Activated naive CD4-positive, alpha-beta T cell treated with anti-CD3 and anti-CD28 coated beads, Interleukin-2, amount 50 U/mL, for 72 hours (primary cell): Measurements from ENCODE around the gene NFKBIE. TPM values are rescaled to one million over a fixed set of nuclear protein-coding genes. Genes with fewer than 3 reads are reported as not detected.
A peak's percentile ranks its signal among the peaks of the same experiment; 100 is the strongest.
"Not testable (repeated sequence)": the region's sequence is repeated elsewhere in the genome, so short reads cannot be mapped to it uniquely, and the experiment has no call there.

Experiments
- ATAC-seq, 2 donors: fragments of 150-1000 bp; cut with Tn5 transposase; 2 replicates each; pipeline ENCODE4 v1.10.0; 2021; ENCODE audit warnings: mild to moderate bottlenecking in 2 of 2, moderate library complexity in 2 of 2
- DNase-seq, 2 donors: peaks; one replicate each; pipeline ENCODE4 v3.0.0; 2021 to 2022; ENCODE audit warnings: low spot score in 2 of 2
- H3K27ac Mint-ChIP-seq, 2 donors: one replicate each; pipeline ENCODE4 v1.8.0; 2022; ENCODE audit warnings: mild to moderate bottlenecking in 2 of 2, mixed read lengths in 2 of 2
- H3K36me3 Mint-ChIP-seq, 2 donors: one replicate each; pipeline ENCODE4 v1.8.0; 2022; ENCODE audit warnings: mixed read lengths in 2 of 2
- H3K9me3 Mint-ChIP-seq, 2 donors: one replicate each; pipeline ENCODE4 v1.8.0; 2022; ENCODE audit warnings: mixed read lengths in 2 of 2
- total RNA-seq, 2 donors: library from RNA; stranded (reverse); gene quantifications; one replicate each; pipeline ENCODE4 v1.2.3, GENCODE V29; 2022

NFKBIE gene, protein sequence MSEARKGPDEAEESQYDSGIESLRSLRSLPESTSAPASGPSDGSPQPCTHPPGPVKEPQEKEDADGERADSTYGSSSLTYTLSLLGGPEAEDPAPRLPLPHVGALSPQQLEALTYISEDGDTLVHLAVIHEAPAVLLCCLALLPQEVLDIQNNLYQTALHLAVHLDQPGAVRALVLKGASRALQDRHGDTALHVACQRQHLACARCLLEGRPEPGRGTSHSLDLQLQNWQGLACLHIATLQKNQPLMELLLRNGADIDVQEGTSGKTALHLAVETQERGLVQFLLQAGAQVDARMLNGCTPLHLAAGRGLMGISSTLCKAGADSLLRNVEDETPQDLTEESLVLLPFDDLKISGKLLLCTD
- total RNA-seq = 10 to 100 TPM; 17.7 to 19.9 TPM

DNA sequence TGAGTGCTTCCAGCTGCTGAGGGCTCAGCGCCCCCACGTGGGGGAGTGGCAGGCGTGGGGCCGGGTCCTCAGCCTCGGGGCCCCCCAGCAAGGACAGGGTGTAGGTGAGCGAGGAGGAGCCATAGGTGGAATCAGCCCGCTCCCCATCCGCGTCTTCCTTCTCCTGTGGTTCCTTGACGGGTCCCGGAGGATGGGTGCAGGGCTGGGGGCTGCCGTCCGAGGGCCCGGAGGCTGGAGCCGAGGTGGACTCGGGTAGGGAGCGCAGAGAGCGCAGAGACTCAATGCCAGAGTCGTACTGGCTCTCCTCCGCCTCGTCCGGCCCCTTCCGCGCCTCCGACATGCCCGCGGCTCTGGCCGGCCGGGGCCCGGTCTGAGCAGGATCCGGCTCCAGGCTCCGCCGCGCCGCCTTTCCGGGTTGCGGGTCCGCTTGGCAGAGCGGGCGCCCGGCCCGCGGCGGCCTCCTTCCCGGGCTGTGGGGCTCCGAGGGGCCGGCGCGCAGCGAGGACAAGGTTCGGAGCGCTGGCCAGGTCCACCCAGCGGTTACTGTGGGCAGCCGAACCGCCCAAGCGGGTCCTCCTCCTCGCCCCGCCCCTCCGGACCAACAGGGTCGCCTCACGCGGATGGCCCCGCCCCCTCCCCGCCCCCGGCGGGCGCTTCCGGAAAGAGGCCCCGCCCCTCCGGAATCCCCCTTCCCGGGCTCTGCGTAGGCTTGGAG is at the start of gene NFKBIE:
NFKBIE (minus strand) TSS at position 545 of the 715 bp plus-strand sequence; CDS start at position 340, 205 bp downstream.
- Mint-ChIP-seq H3K36me3 (peaks cover 19 to 23% of the 10 kb centered on the region in 2 donors), H3K27ac (peak within 1 kb of the TSS; percentile 86 to 95), H3K9me3 (no peaks in the 10 kb centered on the region)
- ATAC-seq (peak; percentile 47 to 59), DNase-seq (peak; percentile 96 to 97)

DNA sequence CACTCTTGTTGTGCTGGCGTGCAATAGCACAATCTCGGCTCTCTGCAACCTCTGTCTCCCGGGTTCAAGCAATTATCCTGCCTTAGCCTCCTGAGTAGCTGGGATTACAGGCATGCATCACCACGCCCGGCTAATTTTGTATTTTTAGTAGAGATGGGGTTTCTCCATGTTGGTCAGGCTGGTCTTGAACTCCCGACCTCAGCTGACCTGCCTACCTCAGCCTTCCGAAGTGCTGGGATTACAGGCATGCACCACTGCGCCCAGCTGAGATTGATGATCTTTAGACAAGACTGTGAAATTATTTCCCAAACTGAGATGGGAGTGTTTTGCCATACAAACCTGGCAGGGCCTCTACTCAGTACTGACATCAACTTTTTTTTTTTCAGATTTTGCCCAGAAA is 49.3 kb upstream of the NFKBIE start:
- H3K9me3 Mint-ChIP-seq, DNase-seq, ATAC-seq, H3K27ac Mint-ChIP-seq: not testable (repeated sequence)
- peaks cover 9 to 11% of the 10 kb centered on the region in 2 donors for H3K36me3 Mint-ChIP-seq

DNA sequence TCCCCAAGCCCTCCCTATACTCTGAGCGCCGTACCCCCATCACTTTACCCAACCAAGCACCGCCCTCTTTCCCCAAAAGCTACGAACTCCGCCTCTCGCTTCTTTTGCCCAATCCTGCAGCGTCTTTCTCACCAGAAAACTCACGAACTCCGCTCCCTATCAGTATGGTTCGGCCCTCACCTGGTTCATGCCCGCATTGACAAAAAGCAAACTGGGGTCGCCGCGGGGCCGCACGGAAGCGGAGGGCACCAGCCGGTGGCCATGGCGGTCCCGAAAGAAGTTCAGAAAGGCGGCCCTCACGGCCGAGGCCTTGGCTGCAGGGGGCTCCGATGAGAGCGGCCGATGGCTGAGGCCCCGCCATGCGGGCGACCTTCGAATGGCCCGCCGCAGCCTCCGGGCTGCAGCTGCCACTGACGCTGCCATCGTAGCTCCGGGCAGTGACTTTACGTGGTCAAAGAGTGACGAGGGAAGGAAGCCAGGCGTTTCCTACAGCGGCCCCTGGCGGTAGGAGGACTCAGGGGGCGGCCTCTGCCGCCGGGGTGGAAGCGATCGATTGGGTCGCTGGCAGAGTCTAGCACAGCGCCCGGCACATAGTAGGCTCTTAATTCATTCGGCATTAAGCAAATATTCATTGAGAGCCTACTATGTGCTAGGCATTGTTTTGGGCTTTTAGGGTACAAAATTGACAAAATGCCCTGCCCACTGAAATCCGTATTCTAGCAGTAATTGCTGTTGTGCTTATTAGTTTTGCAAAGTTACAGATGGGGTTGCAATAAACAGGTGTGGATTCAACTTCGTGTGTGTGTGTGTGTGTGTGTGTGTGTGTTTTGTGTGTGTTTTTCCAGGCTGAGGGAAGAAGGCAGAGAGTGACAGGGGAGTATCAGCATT is 47.8 kb upstream of the NFKBIE start, which contains the start of gene AARS2:
AARS2 (minus strand) TSS at position 447 of the 888 bp plus-strand sequence; CDS start at position 423, 24 bp downstream.
- H3K9me3 Mint-ChIP-seq = no peaks in the 10 kb centered on the region
- H3K27ac Mint-ChIP-seq = peak within 1 kb of the TSS; percentile 96 to 98
- DNase-seq (peak; percentile 91 to 98), ATAC-seq (peak; percentile 94 to 97)
- peaks cover 9 to 11% of the 10 kb centered on the region in 2 donors for H3K36me3 Mint-ChIP-seq

DNA sequence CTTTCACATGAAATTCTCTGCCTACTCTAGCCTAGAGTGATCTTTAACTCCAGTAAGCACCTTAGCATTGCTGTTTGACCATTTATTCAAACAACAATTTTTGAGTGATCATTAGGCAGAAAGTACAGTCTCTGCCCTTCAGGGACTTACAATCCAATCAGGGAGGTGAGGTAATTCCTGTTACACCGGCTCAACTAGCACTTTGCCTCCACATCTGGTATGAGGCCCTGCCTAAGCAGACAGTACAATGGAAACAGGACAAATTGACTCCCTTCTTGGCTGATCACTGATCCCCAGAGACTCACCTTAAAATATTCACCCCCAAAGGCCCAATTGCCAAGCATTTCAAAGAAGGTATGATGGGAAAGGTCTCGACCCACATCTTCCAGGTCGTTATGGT is 46.4 kb upstream of the NFKBIE start:
- H3K9me3 Mint-ChIP-seq = no peaks in the 10 kb centered on the region

DNA sequence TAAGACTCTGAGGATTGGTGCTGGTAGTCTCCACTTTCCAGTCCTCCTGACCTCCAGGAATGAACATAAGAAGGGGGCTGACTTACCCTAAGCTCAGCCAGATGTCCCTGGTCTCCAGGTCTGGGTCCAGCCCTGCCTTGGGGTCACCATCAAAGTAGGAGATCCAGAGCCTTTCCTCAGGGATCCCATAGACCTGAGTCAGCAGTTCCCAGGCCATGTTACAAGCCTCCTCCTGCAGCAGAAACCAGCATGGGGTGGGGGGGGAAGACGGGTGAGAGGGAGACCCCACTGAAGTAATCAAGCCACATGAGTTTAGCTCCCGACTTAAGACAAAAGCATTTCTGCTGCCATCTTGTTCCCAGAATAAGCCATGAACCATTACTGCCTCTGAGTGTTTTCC is 46.0 kb upstream of the NFKBIE start:
- H3K27ac Mint-ChIP-seq = peak overlapping the region in 1 of 2 donors; percentile 98
- peaks cover 9 to 11% of the 10 kb centered on the region in 2 donors for H3K36me3 Mint-ChIP-seq
- no peaks in the 10 kb centered on the region for H3K9me3 Mint-ChIP-seq
- DNase-seq = no peak
- no peak for ATAC-seq

More for the DNA sequence above, 46.4 kb upstream of the NFKBIE start:
- Mint-ChIP-seq H3K36me3 (peaks cover 9 to 11% of the 10 kb centered on the region in 2 donors), H3K27ac (peak overlapping the region in 1 of 2 donors; percentile 98)
- DNase-seq (no peak), ATAC-seq (no peak)

DNA sequence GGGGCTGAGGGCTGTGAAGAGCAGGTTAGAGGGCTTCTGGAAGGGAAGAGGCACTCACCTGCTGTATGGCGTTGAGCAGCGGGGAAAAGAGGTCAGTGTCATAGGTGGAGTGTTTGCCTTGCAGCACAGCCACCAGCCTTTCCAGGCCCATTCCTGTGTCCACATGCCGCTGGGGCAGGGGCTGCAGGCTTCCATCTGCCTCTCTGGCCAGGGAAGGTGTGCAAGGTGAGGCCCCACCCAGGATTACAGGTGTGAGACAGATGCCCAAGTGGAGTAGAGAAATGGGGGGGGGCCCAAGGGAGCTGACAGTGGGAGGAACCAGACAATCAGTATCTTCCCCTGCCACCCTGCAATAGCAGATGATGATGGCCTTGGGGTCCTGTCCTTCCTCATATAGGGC is 44.9 kb upstream of the NFKBIE start:
- DNase-seq = no peak
- Mint-ChIP-seq H3K27ac (peak overlapping the region in 1 of 2 donors; percentile 68), H3K9me3 (no peaks in the 10 kb centered on the region), H3K36me3 (peaks cover 11 to 16% of the 10 kb centered on the region in 2 donors)
- ATAC-seq = no peak

DNA sequence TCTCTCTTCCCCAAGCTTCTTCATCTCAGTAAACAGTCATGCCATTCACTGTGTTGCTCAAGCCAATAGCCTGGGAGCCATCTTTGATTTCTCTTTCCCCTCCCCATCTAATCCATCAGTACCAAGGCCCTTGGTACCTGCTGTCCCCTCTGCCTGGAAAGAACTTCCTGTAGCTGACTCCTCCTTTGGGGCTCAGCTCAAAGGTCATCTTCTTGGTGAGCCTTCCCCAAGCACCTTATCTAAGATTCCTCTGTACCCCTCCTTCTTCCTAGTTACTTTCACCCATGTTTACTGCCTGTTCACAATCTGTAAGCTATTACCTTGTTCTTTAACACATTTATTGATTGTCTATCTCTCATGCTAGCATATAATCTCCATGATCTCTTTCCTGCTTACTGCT is 44.3 kb upstream of the NFKBIE start:
- no peak for ATAC-seq
- DNase-seq = no peak
- Mint-ChIP-seq H3K27ac (peak overlapping the region; percentile 1 to 68), H3K36me3 (peaks cover 11 to 16% of the 10 kb centered on the region in 2 donors), H3K9me3 (no peaks in the 10 kb centered on the region)

DNA sequence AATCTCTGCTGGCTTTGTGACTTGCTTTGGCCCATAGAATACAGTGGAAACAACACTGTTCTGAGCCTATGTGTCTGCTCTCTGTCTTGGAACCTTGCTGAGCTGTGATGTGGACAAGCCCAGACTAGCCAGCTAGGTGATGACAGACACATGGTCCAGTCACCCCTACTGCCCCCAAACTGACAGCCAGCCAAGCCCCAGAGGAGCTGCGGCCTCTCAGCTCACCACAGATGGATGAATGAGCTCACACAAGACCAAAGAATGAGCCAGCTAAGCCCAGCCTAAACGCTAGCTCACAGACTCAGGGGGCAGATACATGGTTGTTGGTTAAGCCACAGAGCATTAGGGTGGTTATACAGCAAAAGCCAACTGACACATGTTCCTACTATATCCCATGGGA is 43.7 kb upstream of the NFKBIE start:
- ATAC-seq (peak in 1 of 2 donors; percentile 22), DNase-seq (no peak)
- Mint-ChIP-seq H3K36me3 (peaks cover 11 to 16% of the 10 kb centered on the region in 2 donors), H3K27ac (peak overlapping the region; percentile 68 to 77), H3K9me3 (no peaks in the 10 kb centered on the region)

DNA sequence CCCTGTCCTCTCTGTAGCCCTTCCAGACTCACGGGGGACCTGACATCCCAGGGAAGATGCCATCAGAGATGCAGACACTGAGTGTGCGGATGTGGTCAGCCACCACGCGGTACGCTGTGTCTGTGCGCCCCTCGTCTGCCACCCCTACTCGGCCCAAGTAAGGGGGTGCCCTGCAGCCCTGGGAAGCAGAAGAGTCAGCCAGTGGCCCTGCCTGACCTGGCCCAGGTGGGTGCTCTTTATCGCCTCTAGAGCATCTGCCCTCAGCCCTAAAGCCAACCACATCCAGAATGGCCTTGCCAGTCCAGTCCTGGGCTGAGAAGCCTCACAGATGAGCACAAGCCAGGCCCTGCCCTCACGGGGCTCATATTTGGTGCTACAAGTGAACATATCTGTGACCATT is 41.9 kb upstream of the NFKBIE start:
- no peak for ATAC-seq
- H3K9me3 Mint-ChIP-seq = no peaks in the 10 kb centered on the region
- no peak for DNase-seq
- no peak overlapping the region for H3K27ac Mint-ChIP-seq
- peaks cover 6 to 11% of the 10 kb centered on the region in 2 donors for H3K36me3 Mint-ChIP-seq

DNA sequence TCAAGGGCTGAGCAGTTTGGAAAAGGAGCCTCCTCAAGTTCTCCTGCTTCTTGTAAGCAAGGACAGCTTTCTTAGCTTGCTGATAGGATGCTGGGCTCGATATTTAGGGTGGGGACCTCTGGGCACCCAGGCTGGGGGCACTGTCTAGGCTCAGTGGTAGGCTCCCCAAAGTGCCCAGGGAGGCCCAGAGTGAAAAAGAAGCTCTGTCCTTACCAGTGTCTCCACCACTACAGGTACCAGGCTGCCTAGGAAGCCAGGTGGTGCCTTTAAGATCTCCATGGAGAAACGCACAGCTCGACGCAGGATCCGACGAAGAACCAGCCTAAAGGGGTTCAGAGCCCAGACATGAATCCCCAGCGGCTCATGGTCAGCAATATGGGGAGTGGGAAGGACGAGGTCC is 41.4 kb upstream of the NFKBIE start:
- H3K36me3 Mint-ChIP-seq = peaks cover 6 to 11% of the 10 kb centered on the region in 2 donors
- no peaks in the 10 kb centered on the region for H3K9me3 Mint-ChIP-seq

DNA sequence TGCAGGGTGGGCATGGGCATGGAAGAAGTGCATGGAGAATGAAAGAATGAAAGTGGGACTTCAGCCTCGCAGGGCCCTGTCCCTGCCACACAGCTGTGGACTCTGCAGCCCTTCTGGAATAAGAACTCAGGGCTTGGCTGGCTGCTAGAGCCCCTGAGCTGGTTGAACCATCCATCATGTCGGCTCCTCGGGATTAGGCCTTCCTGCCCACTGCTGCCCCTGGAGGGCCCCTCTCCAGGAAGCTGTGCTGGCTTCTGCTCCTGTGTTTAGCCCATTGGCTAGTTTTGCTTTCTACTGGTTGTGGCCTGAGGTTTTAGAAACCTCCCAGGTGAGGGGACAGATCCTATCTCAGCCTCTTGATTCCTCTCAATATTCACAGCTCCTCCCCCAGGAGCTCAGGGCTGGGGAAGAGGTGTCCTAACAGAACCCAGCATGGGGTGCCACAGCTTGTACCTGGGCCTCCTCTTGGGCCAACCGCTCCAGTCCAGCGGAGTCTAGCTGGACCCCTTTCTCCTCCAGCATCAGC is 39.9 kb upstream of the NFKBIE start:
- H3K27ac Mint-ChIP-seq = peak overlapping the region in 1 of 2 donors; percentile 87
- peaks cover 10 to 18% of the 10 kb centered on the region in 2 donors for H3K36me3 Mint-ChIP-seq
- no peaks in the 10 kb centered on the region for H3K9me3 Mint-ChIP-seq
- no peak for ATAC-seq
- DNase-seq = no peak

More for the DNA sequence above, 41.4 kb upstream of the NFKBIE start:
- ATAC-seq (no peak), DNase-seq (no peak)
- H3K27ac Mint-ChIP-seq = no peak overlapping the region

DNA sequence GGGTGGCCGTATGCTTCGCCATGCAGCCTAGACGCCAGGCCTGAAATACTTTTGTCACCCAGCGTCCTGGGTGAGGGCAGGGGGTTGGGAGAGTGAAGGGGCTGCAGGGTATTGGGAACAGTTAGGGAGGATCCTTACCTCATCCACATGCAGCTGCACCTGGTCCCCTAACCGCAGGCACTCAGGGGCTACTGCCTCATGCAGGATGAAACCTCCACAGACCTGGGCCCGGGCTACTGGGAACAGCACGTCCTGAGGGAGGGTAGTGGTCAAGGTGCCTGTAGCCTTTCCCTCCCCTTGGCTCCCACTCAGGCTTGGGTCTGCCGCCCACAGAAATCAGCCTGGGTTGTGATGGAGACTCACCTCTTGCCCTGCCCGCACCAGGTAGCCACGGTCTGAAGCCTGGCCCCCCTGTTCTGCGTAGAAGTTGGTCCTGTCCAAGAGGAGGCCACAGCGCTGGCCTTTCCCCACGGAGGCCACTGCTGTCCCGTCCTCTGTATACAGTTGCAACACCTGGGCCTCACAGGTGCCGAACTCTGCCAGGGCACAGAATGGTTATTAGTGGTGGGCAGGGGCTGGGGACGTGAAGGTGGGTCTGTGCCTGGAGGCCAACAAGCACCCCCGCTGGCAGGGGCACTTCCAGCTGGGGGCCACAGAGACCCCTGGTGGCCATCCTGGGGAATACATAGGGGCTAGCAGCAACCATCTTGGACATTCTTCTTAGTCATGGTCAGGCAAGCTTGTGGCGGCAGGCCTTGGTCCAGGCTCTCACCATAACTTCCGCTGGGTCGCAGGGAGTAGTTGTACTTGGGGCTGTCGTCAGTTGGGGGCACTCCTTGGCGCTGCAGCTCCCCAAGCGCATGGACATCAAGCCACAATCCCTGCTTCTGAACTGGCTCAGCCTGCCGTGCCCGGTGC is 39.2 kb upstream of the NFKBIE start:
- no peak overlapping the region for H3K27ac Mint-ChIP-seq
- peak in 1 of 2 donors; percentile 47 for DNase-seq
- H3K9me3 Mint-ChIP-seq = no peaks in the 10 kb centered on the region
- peaks cover 5 to 18% of the 10 kb centered on the region in 2 donors for H3K36me3 Mint-ChIP-seq
- ATAC-seq = peak; percentile 49 to 70

DNA sequence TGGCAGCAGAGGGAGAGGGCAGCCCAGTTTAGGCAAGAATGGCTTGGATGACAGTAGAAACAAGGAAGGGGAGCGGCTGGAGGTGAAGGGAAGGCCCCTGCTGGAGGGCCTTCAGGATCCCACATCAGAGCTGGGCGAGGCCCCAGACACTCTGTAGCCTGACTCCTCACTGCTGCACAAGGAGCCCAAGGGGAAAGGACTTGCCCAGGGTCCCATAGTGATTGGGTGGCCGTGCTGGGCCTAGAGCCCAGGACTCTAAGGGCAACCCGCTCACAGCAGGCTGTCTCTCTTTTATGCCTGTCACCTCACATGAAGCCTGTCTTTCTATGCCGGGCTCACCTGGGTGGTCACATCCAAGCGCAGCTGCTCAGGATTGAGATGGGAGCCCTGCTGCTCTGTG is 38.5 kb upstream of the NFKBIE start:
- ATAC-seq = no peak
- Mint-ChIP-seq H3K9me3 (no peaks in the 10 kb centered on the region), H3K36me3 (peaks cover 5 to 18% of the 10 kb centered on the region in 2 donors), H3K27ac (no peak overlapping the region)
- no peak for DNase-seq

DNA sequence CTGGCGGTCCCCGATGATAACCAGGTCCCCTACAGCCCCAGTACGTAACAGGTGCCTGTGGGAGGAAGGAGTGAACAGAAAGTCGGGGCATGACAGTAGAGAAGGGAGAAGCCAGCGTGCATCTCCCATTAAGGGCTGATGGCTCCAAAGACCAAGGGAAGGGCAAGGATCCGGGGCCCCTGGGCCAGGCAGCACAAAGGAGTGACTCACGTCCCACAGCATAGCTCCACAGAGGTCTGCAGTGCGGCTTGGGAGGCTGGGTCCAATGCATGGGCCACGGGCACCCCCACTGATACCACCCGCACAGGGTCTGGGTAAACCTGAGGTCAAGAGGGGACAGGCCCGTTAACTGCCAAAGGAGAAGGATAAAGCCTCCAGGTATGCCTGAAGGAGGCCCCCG is 37.5 kb upstream of the NFKBIE start:
- DNase-seq (no peak), ATAC-seq (no peak)
- Mint-ChIP-seq H3K27ac (no peak overlapping the region), H3K9me3 (no peaks in the 10 kb centered on the region), H3K36me3 (peaks cover 5 to 18% of the 10 kb centered on the region in 2 donors)
